Naive thymus-derived CD4-positive, alpha-beta T cell (primary cell): ENCODE data around the gene LRRC37A. TPM values are rescaled to one million over a fixed set of nuclear protein-coding genes. Genes with fewer than 3 reads are reported as not detected.
"Not testable (repeated sequence)": the region's sequence is repeated elsewhere in the genome, so short reads cannot be mapped to it uniquely, and the experiment has no call there.

Experiments
- ATAC-seq: fragments of 150-1000 bp; cut with Tn5 transposase; 2 replicates; pipeline ENCODE4 v1.10.0; 2021; ENCODE audit warnings: mild to moderate bottlenecking, moderate library complexity
- CTCF ChIA-PET: fragments of 350-600 bp; sonication (Branson Sonifier 250); formaldehyde crosslinking; loops from one replicate; lab custom pipeline; 2021; ENCODE audit warnings: antibody characterized with exemption; lab: Charles Lee
- POLR2A ChIA-PET: fragments of 350-600 bp; sonication (Branson Sonifier 250); formaldehyde crosslinking; loops from one replicate; lab custom pipeline; 2021; ENCODE audit warnings: antibody characterized with exemption, inconsistent platforms; lab: Charles Lee
- DNase-seq, 9 donors: peaks; one replicate each; pipeline versions ENCODE4 v3.0.0 to v3.0.0-alpha.2; 2020 to 2022; ENCODE audit warnings: mixed read lengths in 1 of 9
- H3K27ac ChIP-seq: one replicate; pipeline ENCODE4 v1.7.0; 2013; ENCODE audit warnings: mild to moderate bottlenecking, low read depth, low read length, moderate library complexity
- H3K27me3 ChIP-seq, 2 donors: one replicate each; pipeline ENCODE4 v1.7.0; 2013; ENCODE audit warnings: low read length in 2 of 2, mild to moderate bottlenecking in 2 of 2, moderate library complexity in 2 of 2; ENCODE audit not compliant: control insufficient read depth in 2 of 2, insufficient read depth in 2 of 2
- H3K36me3 ChIP-seq, 3 experiments: 1 replicate in 2 of 3; 2 replicates in 1 of 3; pipeline ENCODE4 v1.7.0; 2013; ENCODE audit warnings: low read length in 3 of 3, mild to moderate bottlenecking in 3 of 3, moderate library complexity in 1 of 3; ENCODE audit not compliant: insufficient read depth in 3 of 3, control insufficient read depth in 2 of 3
- H3K4me1 ChIP-seq, 2 donors: one replicate each; pipeline ENCODE4 v1.7.0; 2013; ENCODE audit warnings: low read length in 2 of 2, mild to moderate bottlenecking in 2 of 2, moderate library complexity in 1 of 2; ENCODE audit not compliant: control insufficient read depth in 2 of 2, insufficient read depth in 2 of 2
- H3K4me3 ChIP-seq: 2 replicates; pipeline ENCODE4 v1.7.0; 2013; ENCODE audit warnings: mild to moderate bottlenecking, low read length
- H3K9me3 ChIP-seq, 3 experiments: 1 replicate in 2 of 3; 2 replicates in 1 of 3; pipeline ENCODE4 v1.7.0; 2013; ENCODE audit warnings: low read length in 3 of 3; ENCODE audit not compliant: control insufficient read depth in 2 of 3
- H3K27ac Mint-ChIP-seq, 9 donors: one replicate each; pipeline ENCODE4 v1.8.0; 2020 to 2022; ENCODE audit warnings: mixed read lengths in 9 of 9, mild to moderate bottlenecking in 8 of 9, moderate library complexity in 5 of 9, inconsistent platforms in 2 of 9
- H3K27me3 Mint-ChIP-seq, 5 donors: one replicate each; pipeline ENCODE4 v1.8.0; 2021 to 2022; ENCODE audit warnings: mixed read lengths in 5 of 5, mild to moderate bottlenecking in 1 of 5
- H3K36me3 Mint-ChIP-seq, 5 donors: one replicate each; pipeline ENCODE4 v1.8.0; 2020 to 2022; ENCODE audit warnings: mixed read lengths in 5 of 5, mild to moderate bottlenecking in 3 of 5, inconsistent platforms in 1 of 5
- H3K4me1 Mint-ChIP-seq, 7 donors: one replicate each; pipeline ENCODE4 v1.8.0; 2020 to 2022; ENCODE audit warnings: mixed read lengths in 7 of 7, mild to moderate bottlenecking in 3 of 7, inconsistent platforms in 1 of 7
- H3K4me3 Mint-ChIP-seq, 10 donors: one replicate each; pipeline ENCODE4 v1.8.0; 2020 to 2022; ENCODE audit warnings: mild to moderate bottlenecking in 10 of 10, mixed read lengths in 10 of 10, moderate library complexity in 6 of 10, inconsistent platforms in 2 of 10
- H3K9me3 Mint-ChIP-seq, 11 donors: one replicate each; pipeline ENCODE4 v1.8.0; 2020 to 2022; ENCODE audit warnings: mixed read lengths in 11 of 11, mild to moderate bottlenecking in 4 of 11, inconsistent platforms in 1 of 11, moderate library complexity in 1 of 11
- intact Hi-C, 2 donors: fragments of 100-400 bp; cut with micrococcal nuclease; formaldehyde crosslinking; loops; one replicate each; pipeline ENCODE4 v1.15.1; 2023
- polyA plus RNA-seq, 2 donors: library from polyadenylated mRNA; unstranded; fragments of 300-500 nt; fragmentation: Illumina TruSeq; gene quantifications; one replicate each; pipeline ENCODE4 v1.2.3, GENCODE V29; 2021
- total RNA-seq, 6 experiments: library from RNA in 5 of 6; stranded (reverse) in 5 of 6; gene quantifications; 1 replicate in 5 of 6; 2 replicates in 1 of 6; pipeline ENCODE4 v1.2.3 and lab custom pipeline; 2021 to 2026

The LRRC37A gene
- total and polyA plus RNA-seq, 7 experiments from 2014 or later: 0.85 to 15.6 (median 6.2) TPM

DNA sequence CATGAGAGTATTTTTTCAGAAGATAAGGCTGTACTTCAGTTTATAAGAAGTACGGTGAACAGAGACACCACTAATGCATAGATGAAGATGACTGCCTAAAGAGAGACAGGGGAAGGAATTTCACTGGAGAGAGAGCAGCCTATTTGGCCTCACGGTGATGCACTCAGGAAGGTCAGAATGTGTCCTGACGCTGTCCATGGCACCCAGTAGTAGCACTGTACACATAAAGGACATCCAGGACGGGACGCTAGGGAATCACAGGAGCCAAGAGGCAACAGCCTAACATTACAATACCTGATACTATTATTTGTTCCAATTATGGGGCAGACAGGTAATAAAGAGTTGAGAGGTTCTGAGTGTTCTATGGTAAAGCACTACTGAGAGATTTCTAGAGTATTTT is 24.9 kb upstream of the LRRC37A start:
- H3K4me3 ChIP-seq: no peak overlapping the region
- Mint-ChIP-seq H3K36me3 (no peaks in the 10 kb centered on the region), H3K4me3 (no peak overlapping the region), H3K9me3 (no peaks in the 10 kb centered on the region), H3K27me3 (peaks cover 0 to 70% (median 0%) of the 10 kb centered on the region in 5 donors), H3K4me1 (peaks cover 12 to 26% (median 21%) of the 10 kb centered on the region in 7 donors), H3K27ac (no peak overlapping the region)
- H3K9me3 ChIP-seq: no peaks in the 10 kb centered on the region
- intact Hi-C loops: no loop called here
- peaks cover 12 to 13% of the 10 kb centered on the region in 2 donors for H3K4me1 ChIP-seq
- ChIA-PET POLR2A (no interaction called here), CTCF (interaction anchor here (0.6 kb wide), 1 partner anchor 1861 kb away, joined by 6 read pairs; no protein-coding TSS in a partner anchor)
- no peak for ATAC-seq
- no peak for DNase-seq
- no peaks in the 10 kb centered on the region for H3K27me3 ChIP-seq
- no peak overlapping the region for H3K27ac ChIP-seq
- H3K36me3 ChIP-seq: peaks cover 0 to 4% (median 0%) of the 10 kb centered on the region in 3 experiments

DNA sequence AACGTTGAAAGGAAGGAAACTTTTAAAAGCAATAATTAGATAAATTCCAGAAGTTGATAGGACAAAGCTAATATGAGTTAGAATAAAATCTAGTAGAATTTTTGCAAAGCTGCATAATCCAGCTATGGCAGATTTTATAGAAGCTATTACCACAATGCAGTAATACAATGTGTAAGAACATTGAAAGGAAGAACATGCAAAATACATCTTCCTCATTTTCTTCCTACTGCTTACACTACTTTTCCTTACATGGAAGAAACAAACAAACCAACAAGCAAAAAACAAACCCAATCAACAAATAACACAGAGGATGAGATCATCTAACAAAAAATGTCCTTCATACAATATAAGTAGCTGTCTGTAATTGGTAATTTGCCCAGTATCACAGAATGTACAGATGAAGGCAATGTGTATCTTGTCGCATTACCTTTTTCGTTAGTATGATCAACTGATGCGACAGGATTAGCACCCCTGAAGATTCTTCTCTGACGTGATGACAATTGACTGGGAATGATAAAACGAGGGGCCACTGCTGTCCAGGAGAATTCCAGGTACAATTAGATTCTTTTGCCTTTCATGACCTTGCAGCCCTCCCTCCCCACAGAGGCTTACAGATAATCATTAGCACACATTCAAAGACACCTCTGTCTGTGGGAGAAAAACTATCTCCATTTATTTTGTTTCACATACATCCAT is 21.2 kb upstream of the LRRC37A start:
- no peak for ATAC-seq
- Histone ChIP-seq H3K9me3 (no peaks in the 10 kb centered on the region), H3K27ac (no peak overlapping the region), H3K4me1 (no peaks in the 10 kb centered on the region), H3K36me3 (no peaks in the 10 kb centered on the region), H3K27me3 (no peaks in the 10 kb centered on the region), H3K4me3 (no peak overlapping the region)
- Mint-ChIP-seq H3K36me3 (no peaks in the 10 kb centered on the region), H3K4me1 (peaks cover 0 to 6% (median 0%) of the 10 kb centered on the region in 7 donors), H3K4me3 (no peak overlapping the region), H3K27me3 (peaks cover 0 to 70% (median 0%) of the 10 kb centered on the region in 5 donors), H3K27ac (no peak overlapping the region), H3K9me3 (no peaks in the 10 kb centered on the region)
- ChIA-PET POLR2A (interaction anchor here (0.6 kb wide), 1 partner anchor 1577 kb away, joined by 3 read pairs; no protein-coding TSS in a partner anchor), CTCF (interaction anchor here (0.5 to 0.7 kb wide), 2 partner anchors 130 to 307 kb away, joined by 3 read pairs; no protein-coding TSS in a partner anchor)
- no peak for DNase-seq
- intact Hi-C loops: no loop called here

GRCh38 chr17:46274238-46274637 is 20.7 kb upstream of the LRRC37A start:
- H3K4me1 ChIP-seq: no peaks in the 10 kb centered on the region
- H3K4me3 ChIP-seq: no peak overlapping the region
- DNase-seq (no peak), ATAC-seq (no peak)
- no peaks in the 10 kb centered on the region for H3K36me3 ChIP-seq
- Mint-ChIP-seq H3K4me3 (no peak overlapping the region), H3K9me3 (no peaks in the 10 kb centered on the region), H3K36me3 (no peaks in the 10 kb centered on the region), H3K27ac (no peak overlapping the region), H3K27me3 (peaks cover 0 to 66% (median 0%) of the 10 kb centered on the region in 5 donors), H3K4me1 (peaks cover 0 to 6% (median 0%) of the 10 kb centered on the region in 7 donors)
- no peaks in the 10 kb centered on the region for H3K27me3 ChIP-seq
- CTCF ChIA-PET: interaction anchor here (0.5 to 1.1 kb wide), 2 partner anchors 13 to 307 kb away, joined by 3 read pairs; no protein-coding TSS in a partner anchor
- no peak overlapping the region for H3K27ac ChIP-seq
- H3K9me3 ChIP-seq: no peaks in the 10 kb centered on the region
- POLR2A ChIA-PET: no interaction called here
- intact Hi-C loops: no loop called here

GRCh38 chr17:46276728-46277479 is 18.0 kb upstream of the LRRC37A start:
- ChIA-PET CTCF (interaction anchor here (0.6 kb wide), 1 partner anchor 83 kb away, joined by 4 read pairs; no protein-coding TSS in a partner anchor), POLR2A (interaction anchor here (1.0 kb wide), 1 partner anchor 9 kb away, joined by 8 read pairs; no protein-coding TSS in a partner anchor)
- not testable (repeated sequence) for H3K36me3 ChIP-seq, H3K27ac ChIP-seq, H3K9me3 Mint-ChIP-seq, ATAC-seq, H3K36me3 Mint-ChIP-seq, H3K4me1 ChIP-seq, H3K4me3 Mint-ChIP-seq, H3K4me3 ChIP-seq, H3K9me3 ChIP-seq, DNase-seq, H3K27me3 ChIP-seq
- peak overlapping the region in 1 of 9 donors; percentile 17 for H3K27ac Mint-ChIP-seq
- peaks cover 0 to 48% (median 0%) of the 10 kb centered on the region in 5 donors for H3K27me3 Mint-ChIP-seq
- peaks cover 0 to 12% (median 0%) of the 10 kb centered on the region in 7 donors for H3K4me1 Mint-ChIP-seq
- intact Hi-C loops: loop anchor here in 1 of 2 donors (2.0 kb wide), 1 partner anchor 42 kb away; no protein-coding TSS in a partner anchor

- intact Hi-C loops: not testable (repeated sequence)
Measured at GRCh38 chr17:46281336-46281735, 13.6 kb upstream of the LRRC37A start.

DNA sequence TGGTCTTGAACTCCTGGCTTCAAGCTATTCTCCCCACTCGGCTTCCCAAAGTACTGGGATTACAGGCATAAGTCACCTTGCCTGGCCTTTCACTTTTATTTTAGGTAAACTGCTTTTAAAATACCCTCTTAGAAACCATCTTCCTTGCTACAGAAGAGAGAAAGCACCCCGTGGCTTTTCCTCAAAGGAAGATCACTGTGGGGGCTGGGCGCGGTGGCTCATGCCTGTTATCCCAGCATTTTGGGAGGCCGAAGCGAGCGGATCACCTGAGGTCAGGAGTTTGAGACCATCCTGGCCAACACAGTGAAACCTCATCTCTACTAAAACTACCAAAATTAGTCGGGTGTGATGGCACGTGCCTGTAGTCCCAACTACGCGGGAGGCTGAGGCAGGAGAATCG is 12.3 kb upstream of the LRRC37A start:
- CTCF ChIA-PET: not testable (repeated sequence)

More at GRCh38 chr17:46281336-46281735, 13.6 kb upstream of the LRRC37A start:
- H3K27me3 ChIP-seq, H3K4me3 Mint-ChIP-seq, H3K36me3 ChIP-seq, ATAC-seq, POLR2A ChIA-PET, H3K4me3 ChIP-seq, H3K36me3 Mint-ChIP-seq, H3K4me1 ChIP-seq, DNase-seq, CTCF ChIA-PET, H3K27ac ChIP-seq, H3K27ac Mint-ChIP-seq, H3K9me3 Mint-ChIP-seq, H3K9me3 ChIP-seq: not testable (repeated sequence)
- peaks cover 0 to 16% (median 0%) of the 10 kb centered on the region in 5 donors for H3K27me3 Mint-ChIP-seq
- peaks cover 0 to 17% (median 3%) of the 10 kb centered on the region in 7 donors for H3K4me1 Mint-ChIP-seq

More for the DNA sequence above, 12.3 kb upstream of the LRRC37A start:
- H3K4me1 ChIP-seq, ATAC-seq, intact Hi-C loops, H3K36me3 ChIP-seq, H3K27ac Mint-ChIP-seq, H3K4me3 ChIP-seq, H3K27me3 ChIP-seq, H3K9me3 Mint-ChIP-seq, H3K27ac ChIP-seq, POLR2A ChIA-PET, H3K36me3 Mint-ChIP-seq, H3K4me3 Mint-ChIP-seq, DNase-seq, H3K9me3 ChIP-seq: not testable (repeated sequence)
- peaks cover 0 to 20% (median 10%) of the 10 kb centered on the region in 7 donors for H3K4me1 Mint-ChIP-seq
- H3K27me3 Mint-ChIP-seq: peaks cover 0 to 11% (median 0%) of the 10 kb centered on the region in 5 donors
